Measurements from ENCODE around the gene GAD1.

GAD1 gene

GRCh38 chr2:170878505-170878904 is 61.8 kb downstream of the GAD1 start:
- no peaks in the 10 kb centered on the region for H4K20me1 ChIP-seq (ENCODE audit: insufficient read depth, low read length)
- H3F3A ChIP-seq (ENCODE audit: insufficient read depth, low read length) = no peaks in the 10 kb centered on the region
- H3K9me2 ChIP-seq (replicated peaks; ENCODE audit: insufficient read depth, low read length) = no peaks in the 10 kb centered on the region
- peak; percentile 26 for DNase-seq
- H3K36me3 ChIP-seq (replicated peaks; ENCODE audit: insufficient read depth, low read length) = no peaks in the 10 kb centered on the region
- no peak for TF ChIP-seq EZH2 (optimal IDR thresholded peaks at IDR 0.05; ENCODE audit: low read depth, low read length)
- no peak for TF ChIP-seq EZH2phosphoT487 (IDR thresholded peaks at IDR 0.05; ENCODE audit: low read length)
- TF ChIP-seq, protein P1, sequence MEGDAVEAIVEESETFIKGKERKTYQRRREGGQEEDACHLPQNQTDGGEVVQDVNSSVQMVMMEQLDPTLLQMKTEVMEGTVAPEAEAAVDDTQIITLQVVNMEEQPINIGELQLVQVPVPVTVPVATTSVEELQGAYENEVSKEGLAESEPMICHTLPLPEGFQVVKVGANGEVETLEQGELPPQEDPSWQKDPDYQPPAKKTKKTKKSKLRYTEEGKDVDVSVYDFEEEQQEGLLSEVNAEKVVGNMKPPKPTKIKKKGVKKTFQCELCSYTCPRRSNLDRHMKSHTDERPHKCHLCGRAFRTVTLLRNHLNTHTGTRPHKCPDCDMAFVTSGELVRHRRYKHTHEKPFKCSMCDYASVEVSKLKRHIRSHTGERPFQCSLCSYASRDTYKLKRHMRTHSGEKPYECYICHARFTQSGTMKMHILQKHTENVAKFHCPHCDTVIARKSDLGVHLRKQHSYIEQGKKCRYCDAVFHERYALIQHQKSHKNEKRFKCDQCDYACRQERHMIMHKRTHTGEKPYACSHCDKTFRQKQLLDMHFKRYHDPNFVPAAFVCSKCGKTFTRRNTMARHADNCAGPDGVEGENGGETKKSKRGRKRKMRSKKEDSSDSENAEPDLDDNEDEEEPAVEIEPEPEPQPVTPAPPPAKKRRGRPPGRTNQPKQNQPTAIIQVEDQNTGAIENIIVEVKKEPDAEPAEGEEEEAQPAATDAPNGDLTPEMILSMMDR (IDR thresholded peaks at IDR 0.05; ENCODE audit: low read length) = no peak
- H3K9me3 ChIP-seq (replicated peaks; ENCODE audit: insufficient read depth, low read length) = no peaks in the 10 kb centered on the region
- H3K27me3 ChIP-seq (replicated peaks; ENCODE audit: insufficient read depth, low read length) = no peaks in the 10 kb centered on the region
- H3K27ac ChIP-seq (ENCODE audit: low read length) = no peak overlapping the region
- H2AFZ ChIP-seq (ENCODE audit: low read length) = peak overlapping the region; percentile 69
- no peaks in the 10 kb centered on the region for H3K79me2 ChIP-seq (ENCODE audit: low read length)
- peak overlapping the region; percentile 17; the same call in 1 of the 2 replicates for H3K4me3 ChIP-seq (ENCODE audit: low read length)
- no peak overlapping the region for H3K9ac ChIP-seq (ENCODE audit: low read length)
- peak overlapping the region; percentile 37; the same call in 1 of the 2 replicates for H3K4me2 ChIP-seq (ENCODE audit: low read depth, low read length)
- no peaks in the 10 kb centered on the region for H3K4me1 ChIP-seq (ENCODE audit: low read length)

DNA sequence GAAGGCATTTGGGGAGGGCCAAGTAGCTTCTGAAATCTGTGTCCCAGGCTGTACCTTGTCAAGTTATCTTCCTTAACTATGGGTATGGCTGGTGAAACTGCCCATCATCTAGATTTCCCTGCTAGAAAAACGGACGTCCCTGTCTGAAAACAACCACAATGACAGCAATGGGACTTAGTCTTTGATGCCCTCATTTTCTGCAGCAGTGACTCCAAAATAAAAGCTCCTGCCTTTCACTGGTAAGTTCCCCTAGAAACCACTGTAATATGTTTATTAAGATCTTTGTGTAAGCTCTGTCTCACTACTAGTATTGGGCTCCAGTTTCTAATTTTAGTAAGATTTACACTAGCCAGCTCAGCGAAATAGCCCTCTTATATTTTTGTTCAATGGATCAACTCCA is 65.2 kb downstream of the GAD1 start:
- Histone ChIP-seq H3K36me3 (replicated peaks; ENCODE audit: insufficient read depth, low read length) (no peaks in the 10 kb centered on the region), H3K27ac (ENCODE audit: low read length) (no peak overlapping the region), H3K4me2 (ENCODE audit: low read depth, low read length) (no peak overlapping the region), H3F3A (ENCODE audit: insufficient read depth, low read length) (no peaks in the 10 kb centered on the region), H3K9ac (ENCODE audit: low read length) (no peak overlapping the region), H3K9me2 (replicated peaks; ENCODE audit: insufficient read depth, low read length) (no peaks in the 10 kb centered on the region), H2AFZ (ENCODE audit: low read length) (no peak overlapping the region), H3K27me3 (replicated peaks; ENCODE audit: insufficient read depth, low read length) (no peaks in the 10 kb centered on the region), H3K4me3 (ENCODE audit: low read length) (no peak overlapping the region), H3K4me1 (ENCODE audit: low read length) (0 out of 2 replicates have a peak, but pooled peaks cover 3% of the 10 kb centered on the region), H3K79me2 (ENCODE audit: low read length) (no peaks in the 10 kb centered on the region), H4K20me1 (ENCODE audit: insufficient read depth, low read length) (no peaks in the 10 kb centered on the region), H3K9me3 (replicated peaks; ENCODE audit: insufficient read depth, low read length) (no peaks in the 10 kb centered on the region)
- TF ChIP-seq EZH2phosphoT487 (IDR thresholded peaks at IDR 0.05; ENCODE audit: low read length) (no peak), EZH2 (optimal IDR thresholded peaks at IDR 0.05; ENCODE audit: low read depth, low read length) (no peak)
- TF ChIP-seq, protein P1 (IDR thresholded peaks at IDR 0.05; ENCODE audit: low read length) = no peak
- no peak for DNase-seq

DNA sequence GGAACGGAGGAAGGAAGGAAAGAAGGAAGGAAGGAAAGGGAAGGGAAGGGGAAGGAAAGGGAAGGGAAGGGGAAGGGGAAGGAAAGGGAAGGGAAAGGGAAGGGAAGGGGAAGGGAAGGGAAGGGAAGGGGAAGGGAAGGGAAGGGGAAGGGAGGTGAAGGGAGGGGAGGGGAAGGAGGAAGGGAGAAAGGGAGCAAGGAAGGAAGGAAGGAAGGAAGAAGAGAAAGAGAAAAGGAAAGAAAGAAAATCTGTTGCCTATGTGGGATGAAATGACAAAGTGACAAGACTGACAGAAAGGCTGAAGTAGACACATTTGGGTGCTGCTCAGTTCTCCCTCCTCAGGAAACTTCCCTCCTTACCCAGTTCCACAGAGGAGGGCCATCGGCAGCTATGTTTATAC is 66.1 kb downstream of the GAD1 start:
- Histone ChIP-seq H2AFZ (ENCODE audit: low read length) (no peak overlapping the region), H3K4me2 (ENCODE audit: low read depth, low read length) (no peak overlapping the region), H3K27ac (ENCODE audit: low read length) (no peak overlapping the region), H3K27me3 (replicated peaks; ENCODE audit: insufficient read depth, low read length) (no peaks in the 10 kb centered on the region), H3K4me1 (ENCODE audit: low read length) (0 out of 2 replicates have a peak, but pooled peaks cover 3% of the 10 kb centered on the region), H3K9me3 (replicated peaks; ENCODE audit: insufficient read depth, low read length) (no peaks in the 10 kb centered on the region), H3K4me3 (ENCODE audit: low read length) (no peak overlapping the region), H4K20me1 (ENCODE audit: insufficient read depth, low read length) (no peaks in the 10 kb centered on the region), H3K9ac (ENCODE audit: low read length) (no peak overlapping the region), H3K36me3 (replicated peaks; ENCODE audit: insufficient read depth, low read length) (no peaks in the 10 kb centered on the region), H3K79me2 (ENCODE audit: low read length) (no peaks in the 10 kb centered on the region), H3K9me2 (replicated peaks; ENCODE audit: insufficient read depth, low read length) (no peaks in the 10 kb centered on the region), H3F3A (ENCODE audit: insufficient read depth, low read length) (no peaks in the 10 kb centered on the region)
- no peak for TF ChIP-seq EZH2 (optimal IDR thresholded peaks at IDR 0.05; ENCODE audit: low read depth, low read length)
- TF ChIP-seq, protein P1 (IDR thresholded peaks at IDR 0.05; ENCODE audit: low read length) = no peak
- TF ChIP-seq EZH2phosphoT487 (IDR thresholded peaks at IDR 0.05; ENCODE audit: low read length) = no peak
- DNase-seq = no peak

All from MM.1S (cell line).